ENCODE results near the gene HBA2.
"Not testable (repeated sequence)": the region's sequence is repeated elsewhere in the genome, so short reads cannot be mapped to it uniquely, and the experiment has no call there.

DNA sequence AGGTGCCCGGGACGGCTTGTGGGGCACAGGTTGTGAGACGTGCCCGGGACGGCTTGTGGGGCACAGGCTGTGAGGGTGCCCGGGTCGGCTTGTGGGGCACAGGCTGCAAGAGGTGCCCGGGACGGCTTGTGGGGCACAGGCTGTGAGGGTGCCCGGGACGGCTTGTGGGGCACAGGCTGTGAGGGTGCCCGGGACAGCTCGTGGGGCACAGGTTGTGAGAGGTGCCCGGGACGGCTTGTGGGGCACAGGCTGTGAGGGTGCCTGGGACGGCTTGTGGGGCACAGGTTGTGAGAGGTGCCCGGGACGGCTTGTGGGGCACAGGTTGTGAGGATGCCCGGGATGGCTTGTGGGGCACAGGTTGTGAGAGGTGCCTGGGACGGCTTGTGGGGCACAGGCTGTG is 12.4 kb upstream of the HBA2 start:
- TF ChIP-seq, protein P1, sequence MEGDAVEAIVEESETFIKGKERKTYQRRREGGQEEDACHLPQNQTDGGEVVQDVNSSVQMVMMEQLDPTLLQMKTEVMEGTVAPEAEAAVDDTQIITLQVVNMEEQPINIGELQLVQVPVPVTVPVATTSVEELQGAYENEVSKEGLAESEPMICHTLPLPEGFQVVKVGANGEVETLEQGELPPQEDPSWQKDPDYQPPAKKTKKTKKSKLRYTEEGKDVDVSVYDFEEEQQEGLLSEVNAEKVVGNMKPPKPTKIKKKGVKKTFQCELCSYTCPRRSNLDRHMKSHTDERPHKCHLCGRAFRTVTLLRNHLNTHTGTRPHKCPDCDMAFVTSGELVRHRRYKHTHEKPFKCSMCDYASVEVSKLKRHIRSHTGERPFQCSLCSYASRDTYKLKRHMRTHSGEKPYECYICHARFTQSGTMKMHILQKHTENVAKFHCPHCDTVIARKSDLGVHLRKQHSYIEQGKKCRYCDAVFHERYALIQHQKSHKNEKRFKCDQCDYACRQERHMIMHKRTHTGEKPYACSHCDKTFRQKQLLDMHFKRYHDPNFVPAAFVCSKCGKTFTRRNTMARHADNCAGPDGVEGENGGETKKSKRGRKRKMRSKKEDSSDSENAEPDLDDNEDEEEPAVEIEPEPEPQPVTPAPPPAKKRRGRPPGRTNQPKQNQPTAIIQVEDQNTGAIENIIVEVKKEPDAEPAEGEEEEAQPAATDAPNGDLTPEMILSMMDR (IDR thresholded peaks at IDR 0.05; ENCODE audit: insufficient read depth, low read length, poor library complexity, severe bottlenecking) = not testable (repeated sequence)
- not testable (repeated sequence) for TF ChIP-seq EZH2phosphoT487 (conservative IDR thresholded peaks at IDR 0.05; ENCODE audit: low read length)
